ENCODE measurements around the gene KCNT2. TPM values are rescaled to one million over a fixed set of nuclear protein-coding genes. Genes with fewer than 3 reads are reported as not detected.

KCNT2 gene
- total RNA-seq, 4 donors from 2014 or later = 0.18 to 3.3 (median 2.0) TPM

- no peak for DNase-seq
- Histone ChIP-seq H3K4me3 (no peak overlapping the region), H3K27ac (no peak overlapping the region), H3K27me3 (no peaks in the 10 kb centered on the region), H3K9me3 (no peaks in the 10 kb centered on the region), H3K36me3 (no peaks in the 10 kb centered on the region), H3K4me1 (no peaks in the 10 kb centered on the region)
- TF ChIP-seq POLR2A (IDR thresholded peaks at IDR 0.05) (no peak), CTCF (IDR thresholded peaks at IDR 0.05) (no peak)
Measured at GRCh38 chr1:196193896-196194559, 414.2 kb downstream of the KCNT2 start.

GRCh38 chr1:196183941-196184340, 424.3 kb downstream of the KCNT2 start:
- H3K9me3 ChIP-seq = no peaks in the 10 kb centered on the region
- no peaks in the 10 kb centered on the region for H3K4me1 ChIP-seq
- no peak overlapping the region for H3K4me3 ChIP-seq
- no peaks in the 10 kb centered on the region for H3K27me3 ChIP-seq
- H3K27ac ChIP-seq = no peak overlapping the region
- DNase-seq = no peak
- no peaks in the 10 kb centered on the region for H3K36me3 ChIP-seq
- no peak for TF ChIP-seq POLR2A (IDR thresholded peaks at IDR 0.05)
- TF ChIP-seq CTCF (IDR thresholded peaks at IDR 0.05) = no peak

- H3K36me3 ChIP-seq = no peaks in the 10 kb centered on the region
- no peaks in the 10 kb centered on the region for H3K4me1 ChIP-seq
- no peaks in the 10 kb centered on the region for H3K9me3 ChIP-seq
- no peak overlapping the region for H3K4me3 ChIP-seq
- no peaks in the 10 kb centered on the region for H3K27me3 ChIP-seq
- no peak for TF ChIP-seq CTCF (IDR thresholded peaks at IDR 0.05)
- no peak for TF ChIP-seq POLR2A (IDR thresholded peaks at IDR 0.05)
- no peak for DNase-seq
- H3K27ac ChIP-seq = no peak overlapping the region
Measured at GRCh38 chr1:196181594-196181878, 426.7 kb downstream of the KCNT2 start.

GRCh38 chr1:196180847-196181593, 427.2 kb downstream of the KCNT2 start:
- Histone ChIP-seq H3K9me3 (no peaks in the 10 kb centered on the region), H3K36me3 (no peaks in the 10 kb centered on the region), H3K27ac (no peak overlapping the region), H3K4me1 (no peaks in the 10 kb centered on the region), H3K27me3 (no peaks in the 10 kb centered on the region), H3K4me3 (no peak overlapping the region)
- DNase-seq = no peak
- no peak for TF ChIP-seq CTCF (IDR thresholded peaks at IDR 0.05)

GRCh38 chr1:196178083-196178635, 430.1 kb downstream of the KCNT2 start:
- Histone ChIP-seq H3K4me1 (no peaks in the 10 kb centered on the region), H3K27me3 (no peaks in the 10 kb centered on the region), H3K9me3 (no peaks in the 10 kb centered on the region), H3K4me3 (no peak overlapping the region), H3K36me3 (no peaks in the 10 kb centered on the region), H3K27ac (no peak overlapping the region)
- no peak for DNase-seq
- TF ChIP-seq CTCF (IDR thresholded peaks at IDR 0.05) (no peak), POLR2A (IDR thresholded peaks at IDR 0.05) (no peak)

Small RNA genes within 50 kb of the gene (small RNA-seq; reads per million reads assigned to genes)
- 0 reads per million in 2 donors for gene MIR4735

Other genes with a start within 250 kb of the KCNT2 start
- gene CFH, start 43.6 kb upstream of the KCNT2 start, total RNA-seq = 10 to 100 TPM; 10.7 to 78.4 (median 30.1) TPM
- gene CFHR3, start 166.4 kb upstream of the KCNT2 start, total RNA-seq = not detected
- not detected for gene CFHR1, start 211.3 kb upstream of the KCNT2 start, total RNA-seq

All from Peyer's patch (tissue), 4 donors.